Stimulated activated CD4-positive, alpha-beta T cell treated with anti-CD3 and anti-CD28 coated beads, Interleukin-4, amount 100 ng/mL, for 24 hours (primary cell): ENCODE results near the gene CCDC146.
"Not testable (repeated sequence)": the region's sequence is repeated elsewhere in the genome, so short reads cannot be mapped to it uniquely, and the experiment has no call there.

Experiments used
- DNase-seq: peaks from one replicate; pipeline ENCODE4 v3.0.0-alpha.2; 2020

CCDC146 gene

DNA sequence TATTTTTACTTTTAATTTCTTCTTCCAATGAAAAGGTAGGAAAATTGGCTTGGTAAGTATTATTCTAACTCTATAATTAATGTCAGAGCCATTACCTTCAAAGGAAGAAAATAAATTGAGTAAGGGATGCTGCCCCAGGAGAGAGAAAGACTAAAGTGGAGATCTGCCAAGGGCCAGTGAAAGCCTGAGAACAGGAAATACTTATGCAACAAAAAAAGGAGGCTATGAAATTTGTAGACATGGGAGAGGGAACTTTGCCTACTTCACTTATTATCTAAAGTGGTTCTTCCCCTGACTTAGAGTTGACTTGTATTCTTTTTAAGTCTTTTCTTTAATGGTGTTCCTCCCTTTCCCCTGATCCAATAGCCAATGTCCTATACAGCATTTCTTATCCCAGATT is 29.8 kb downstream of the CCDC146 start:
- DNase-seq = not testable (repeated sequence)

DNA sequence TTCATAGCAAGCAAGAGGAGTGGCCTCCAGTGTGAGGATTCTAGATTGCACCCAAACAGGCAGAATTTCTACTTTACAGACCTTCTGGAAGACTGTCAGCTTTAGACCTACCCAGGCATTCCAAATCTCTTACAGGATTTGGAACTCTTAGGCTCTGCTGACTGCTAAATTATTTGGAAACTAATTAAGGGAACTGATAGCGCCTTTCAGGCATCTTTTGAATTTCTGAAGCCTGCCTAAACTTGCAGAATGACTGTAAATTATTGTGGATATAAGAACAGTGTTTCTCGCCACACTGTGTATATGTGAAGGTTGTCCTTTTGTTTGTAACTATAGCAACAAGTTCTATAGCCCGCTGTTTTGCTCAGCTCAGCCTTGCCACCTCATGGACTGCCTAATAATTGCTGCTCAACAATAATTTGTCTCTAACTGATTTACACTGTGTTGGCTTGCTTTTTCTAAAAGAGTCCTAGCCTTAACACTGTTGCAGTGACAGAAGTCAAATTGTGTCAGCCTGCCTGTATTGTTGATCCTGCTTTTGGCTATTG is 32.6 kb downstream of the CCDC146 start:
- DNase-seq = not testable (repeated sequence)

DNA sequence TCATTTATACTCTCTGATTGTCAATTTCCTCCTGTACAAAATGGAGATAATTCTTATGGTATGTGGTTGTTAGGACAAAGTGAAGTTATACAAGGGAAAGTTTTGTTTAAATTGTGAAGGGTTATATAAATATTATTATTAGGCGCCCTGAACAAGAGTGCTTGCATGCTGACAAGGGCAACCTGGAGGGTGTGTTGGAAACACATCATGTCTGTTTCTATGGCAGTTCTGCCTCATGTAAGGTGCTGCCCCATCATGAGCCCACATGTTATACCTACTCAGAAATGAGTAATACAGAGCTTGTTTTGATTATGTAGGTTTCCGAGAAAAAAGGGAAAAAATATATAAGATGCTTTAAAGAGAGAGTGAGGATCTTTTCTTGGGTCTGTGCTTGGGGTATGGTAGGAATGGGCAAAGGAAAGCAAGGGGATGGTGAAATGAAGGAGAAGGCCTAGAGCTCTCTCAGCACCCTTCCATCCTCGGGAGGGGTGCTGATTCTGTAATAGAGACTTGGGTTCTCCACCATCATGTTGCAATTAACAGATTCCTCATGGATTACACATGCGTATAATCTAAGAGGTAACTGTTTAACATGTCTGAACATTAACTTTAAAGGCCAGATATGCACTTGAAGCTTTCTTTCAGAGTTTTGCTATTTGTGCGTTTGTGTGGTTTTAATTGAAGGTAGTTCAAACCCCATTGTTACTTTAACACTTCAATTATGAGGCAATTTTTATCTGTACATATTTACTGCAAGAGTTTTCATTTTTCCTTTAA is 33.4 kb downstream of the CCDC146 start:
- DNase-seq = peak; percentile 4

DNA sequence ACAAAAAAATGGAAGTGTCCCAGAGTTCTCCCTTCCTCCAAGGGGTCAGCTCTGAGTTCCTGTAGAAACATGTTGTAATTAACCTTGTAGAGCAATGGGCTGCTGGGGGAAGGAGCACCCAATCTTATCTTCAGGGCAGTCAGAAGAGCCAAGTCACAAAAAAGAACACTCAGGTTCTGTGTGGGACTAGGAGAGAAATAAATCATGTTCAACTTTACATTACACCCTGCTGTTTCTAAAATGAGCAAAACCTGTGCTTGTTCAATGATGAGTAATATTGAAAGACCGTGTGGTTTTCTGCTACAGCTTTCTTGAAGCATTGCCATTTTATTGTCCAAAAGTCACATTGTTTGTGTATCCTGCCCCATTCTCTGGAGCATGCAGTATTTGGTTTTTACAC is 34.6 kb downstream of the CCDC146 start:
- not testable (repeated sequence) for DNase-seq

DNA sequence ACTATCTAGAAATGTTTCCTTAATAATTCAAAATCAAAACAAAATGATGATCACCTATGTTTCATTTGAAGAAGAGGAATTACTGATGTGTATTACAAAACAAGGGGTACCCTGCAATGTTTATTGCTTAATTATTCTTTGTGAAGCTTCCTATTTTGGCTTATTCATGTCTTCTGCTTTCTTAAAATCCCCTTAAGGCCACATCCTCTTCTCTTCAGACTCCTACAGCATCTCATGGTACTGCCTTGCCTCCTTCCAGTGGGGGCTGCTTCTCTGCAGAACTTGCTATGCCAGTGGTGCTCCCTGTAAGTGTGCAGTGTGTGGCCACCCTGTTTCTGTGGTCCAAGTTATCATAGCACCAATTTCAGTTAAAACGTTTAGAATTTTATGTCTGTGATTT is 35.0 kb downstream of the CCDC146 start:
- DNase-seq = no peak

DNA sequence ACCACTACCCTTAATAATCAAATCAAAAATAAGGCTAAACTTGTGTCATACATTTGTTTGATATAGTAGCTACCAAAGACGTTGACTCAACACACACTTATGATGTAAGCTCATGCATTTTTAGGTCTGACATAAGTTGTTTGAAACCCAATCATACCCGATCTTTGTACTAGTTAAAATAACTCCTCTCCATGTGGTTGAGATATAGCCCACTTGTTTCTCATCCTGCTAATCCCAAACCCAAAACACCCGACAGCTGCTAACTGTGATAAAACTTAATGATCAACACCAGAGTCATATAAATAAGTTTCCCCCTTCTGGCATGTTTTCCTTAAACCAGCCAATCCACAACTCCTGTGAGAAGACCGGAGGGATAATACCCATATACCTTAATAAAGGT is 48.7 kb downstream of the CCDC146 start:
- not testable (repeated sequence) for DNase-seq

DNA sequence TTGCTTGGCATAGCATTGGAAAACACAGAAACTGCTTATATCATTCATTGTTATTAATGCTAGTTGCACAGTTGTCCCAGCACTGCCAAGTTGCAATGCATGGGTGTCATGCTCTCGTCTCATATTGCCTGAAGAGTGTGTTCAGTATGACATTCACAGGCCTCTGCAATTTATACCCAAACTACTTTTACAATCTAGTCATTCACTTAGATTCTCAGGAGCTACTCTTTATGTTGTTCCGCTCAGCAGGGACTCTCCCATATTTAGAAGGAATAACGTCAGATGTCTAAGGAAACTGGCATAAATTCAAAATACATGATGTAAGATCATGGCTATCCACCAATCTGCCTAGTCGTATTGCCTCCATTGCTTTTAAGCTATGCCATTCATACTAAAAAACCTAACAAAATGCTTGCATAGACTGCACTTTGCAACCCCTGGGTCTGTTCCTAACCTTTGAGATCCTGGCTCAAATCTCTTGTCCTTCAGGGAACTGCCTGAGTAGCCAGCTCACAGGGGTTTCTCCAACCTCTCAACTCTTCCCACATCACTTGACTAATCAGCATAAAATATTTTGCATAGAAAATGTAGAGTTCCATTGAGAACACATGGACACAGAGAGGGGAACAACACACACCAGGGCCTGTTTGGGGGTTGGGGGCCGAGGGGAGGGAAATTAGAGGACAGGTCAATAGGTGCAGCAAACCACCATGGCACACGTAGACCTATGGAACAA is 50.2 kb downstream of the CCDC146 start:
- DNase-seq = not testable (repeated sequence)

DNA sequence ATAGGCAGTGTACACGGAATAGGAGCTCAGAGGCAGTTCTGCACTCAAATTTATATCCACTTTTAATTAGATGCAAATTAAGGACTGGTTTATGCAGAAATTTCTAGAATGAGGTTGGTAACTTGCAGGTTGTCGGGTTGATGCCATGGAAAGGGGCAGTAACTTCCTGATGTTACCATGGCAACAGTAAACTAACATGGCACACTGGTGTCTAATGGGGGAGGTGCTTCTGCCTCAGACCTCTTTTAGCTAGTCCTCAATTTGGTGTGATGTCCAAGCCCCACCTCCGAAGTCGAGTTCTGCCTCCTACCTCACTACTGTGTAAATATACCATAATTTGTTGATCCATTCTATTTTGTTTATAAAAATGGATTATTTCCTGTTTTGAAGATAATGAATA is 52.0 kb downstream of the CCDC146 start:
- DNase-seq = not testable (repeated sequence)

DNA sequence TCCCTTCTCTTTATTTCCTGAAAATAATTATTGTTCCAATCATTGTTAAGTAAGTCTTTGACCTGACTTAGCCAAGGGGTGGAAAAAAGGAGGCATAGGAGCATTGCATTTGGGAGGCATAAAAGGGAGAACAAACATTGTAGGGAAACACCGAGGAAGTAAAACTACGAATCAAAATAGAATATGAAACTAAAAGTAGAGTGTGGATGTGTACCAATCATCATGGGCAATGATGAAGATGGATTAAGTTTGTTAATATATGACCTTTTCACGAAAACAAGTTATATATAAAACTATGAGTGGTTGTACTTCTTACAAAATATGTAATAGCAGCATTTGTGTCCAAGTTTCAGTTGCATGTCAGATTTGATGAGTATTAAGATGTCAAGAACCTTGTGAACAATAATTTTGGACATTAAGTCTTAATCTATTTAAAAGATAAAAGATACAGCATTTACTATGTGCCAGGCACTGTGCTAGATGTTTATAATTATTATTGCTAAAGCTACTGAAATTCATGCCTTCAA is 52.9 kb downstream of the CCDC146 start:
- not testable (repeated sequence) for DNase-seq

DNA sequence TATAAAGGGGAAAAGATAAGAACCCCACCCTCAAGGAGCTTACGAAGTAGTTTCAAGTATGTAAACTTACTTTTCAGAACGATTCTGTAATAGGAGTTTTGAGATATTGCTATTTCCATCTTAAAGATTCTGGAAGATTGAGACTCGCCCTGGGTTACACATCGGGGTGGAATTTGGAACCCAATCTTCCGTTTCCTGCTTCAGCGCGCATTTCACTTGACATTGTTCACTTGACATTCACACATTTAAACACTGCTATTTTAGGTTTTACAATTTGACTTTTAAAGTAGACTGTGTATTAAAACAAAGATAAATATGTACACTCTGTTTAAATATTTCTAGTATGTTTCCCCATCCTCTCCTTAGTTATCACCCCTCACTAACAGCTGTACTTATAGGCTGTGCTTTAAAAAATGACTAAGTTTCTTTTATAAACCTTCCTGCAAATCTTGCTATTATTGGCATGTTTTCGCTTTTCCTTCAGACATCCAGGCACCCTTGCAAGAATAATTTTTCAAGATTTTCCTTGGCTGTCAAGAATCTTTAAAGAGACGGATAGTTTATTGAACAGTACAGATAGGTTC is 55.0 kb downstream of the CCDC146 start:
- DNase-seq = not testable (repeated sequence)

DNA sequence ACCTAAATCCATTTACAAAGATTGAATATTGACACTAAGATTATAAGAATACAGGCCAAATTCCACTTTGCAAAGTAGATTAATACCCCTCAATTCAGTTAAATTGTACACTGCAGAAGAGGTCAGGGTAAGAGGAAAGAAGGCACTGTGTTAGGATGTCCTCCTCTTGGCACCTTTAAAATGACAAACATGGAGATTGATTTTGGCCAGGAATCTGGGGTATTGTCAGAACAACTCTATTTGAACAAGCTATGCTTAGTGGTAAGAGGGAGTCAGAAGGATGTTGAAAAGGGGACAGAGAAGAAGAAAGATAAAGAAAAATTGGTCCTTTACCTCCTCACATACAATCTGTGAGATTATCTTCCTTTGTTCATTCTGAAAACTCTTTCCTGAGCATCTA is 55.6 kb downstream of the CCDC146 start:
- DNase-seq = not testable (repeated sequence)

DNA sequence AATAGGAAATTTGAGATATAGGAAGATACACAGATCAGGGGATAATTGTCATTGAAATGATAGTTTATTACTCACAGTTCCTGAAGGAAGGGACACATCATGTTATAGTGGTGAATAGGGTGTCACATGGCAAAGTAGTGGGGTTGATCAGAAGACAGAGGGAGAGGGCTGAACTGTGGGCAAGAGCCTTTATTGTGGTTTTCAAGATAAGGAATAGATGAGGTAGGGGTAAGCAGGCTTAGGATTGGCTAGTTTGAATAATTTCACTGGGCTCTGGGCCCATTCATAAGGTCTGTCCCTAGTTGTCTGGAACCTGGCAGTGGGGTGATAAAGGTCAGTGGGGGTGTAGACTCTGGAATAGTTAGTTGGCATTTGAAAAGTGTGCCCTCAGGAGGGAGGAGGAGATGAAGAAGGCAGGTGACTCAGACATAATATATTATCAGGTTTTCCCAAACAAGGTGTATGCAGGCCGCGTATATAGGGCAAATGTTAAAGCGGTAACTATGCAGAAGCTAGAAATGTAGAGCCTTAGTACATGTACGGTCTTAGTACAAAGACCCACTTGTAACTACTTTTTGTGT is 58.7 kb downstream of the CCDC146 start:
- DNase-seq = no peak

DNA sequence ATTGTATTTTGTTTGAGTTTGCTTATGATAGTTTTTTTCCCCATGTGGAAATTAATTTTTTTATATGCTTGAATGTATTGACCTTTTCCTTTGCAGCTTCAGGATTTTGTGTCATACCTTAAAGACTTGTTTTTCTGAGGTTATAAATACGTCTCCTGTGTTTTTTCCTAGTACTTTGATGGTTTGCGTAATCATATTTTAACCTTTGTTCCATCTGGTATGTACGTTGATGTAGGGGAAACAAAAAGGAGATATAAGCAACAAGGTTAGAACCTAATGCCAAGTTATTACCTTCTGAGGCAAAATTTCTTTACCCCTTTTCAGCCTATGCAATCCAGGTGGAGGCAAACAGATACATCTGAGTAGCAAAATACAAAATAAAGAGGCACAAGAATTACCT is 59.3 kb downstream of the CCDC146 start:
- no peak for DNase-seq

DNA sequence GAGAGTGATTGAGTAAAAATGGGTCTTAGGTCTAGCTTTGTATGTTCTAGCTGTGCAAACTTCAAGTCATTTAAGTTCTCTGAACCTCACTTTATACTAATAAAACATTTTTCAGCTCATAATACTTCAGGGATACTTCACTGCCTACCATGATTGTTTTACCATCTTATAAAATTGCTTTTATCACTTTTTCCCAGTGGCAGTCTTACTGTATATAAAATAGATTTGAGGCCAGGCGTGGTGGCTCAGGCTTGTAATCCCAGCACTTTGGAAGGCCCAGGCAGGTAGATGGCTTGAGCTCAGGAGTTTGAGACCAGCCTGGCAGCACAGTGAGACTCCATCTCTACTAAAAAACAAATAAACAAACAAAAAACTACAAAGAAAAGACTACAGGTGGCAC is 59.8 kb downstream of the CCDC146 start:
- DNase-seq = no peak

DNA sequence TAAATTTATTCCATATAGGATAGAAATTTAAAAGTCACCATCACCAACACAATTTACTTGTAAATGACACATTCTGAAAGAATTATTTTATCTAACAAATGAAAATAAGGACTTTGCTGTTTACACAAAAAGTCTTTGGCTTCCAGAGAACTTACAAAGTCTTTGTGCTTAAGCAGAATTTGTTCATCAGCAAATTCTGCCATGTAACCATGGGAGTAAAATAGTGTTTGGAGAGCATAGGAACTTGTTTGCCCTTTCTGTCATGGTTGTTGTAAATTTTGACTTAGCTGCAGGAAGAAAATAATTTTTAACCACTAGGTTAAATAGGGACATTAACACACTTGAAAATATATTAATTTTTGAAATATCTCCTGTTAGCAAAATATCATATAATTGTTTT is 62.0 kb downstream of the CCDC146 start:
- DNase-seq = no peak

DNA sequence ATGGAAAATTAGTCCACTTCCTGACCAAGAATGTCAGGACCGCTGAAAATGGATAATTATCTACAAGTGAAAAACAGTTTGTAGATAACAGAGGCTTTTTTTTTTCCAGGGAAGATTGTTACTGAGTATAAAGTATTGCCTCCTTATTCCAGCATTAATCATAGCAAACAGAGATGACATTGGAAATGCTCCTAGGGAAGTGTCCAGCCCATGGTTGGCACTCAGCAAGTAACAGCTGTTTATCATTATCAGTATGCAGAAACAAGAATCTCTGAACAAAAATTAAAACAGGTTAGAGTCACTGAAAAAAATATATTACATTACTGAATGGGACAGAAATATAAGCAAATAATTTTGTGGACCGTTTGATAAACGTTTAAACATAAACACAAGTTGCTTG is 62.6 kb downstream of the CCDC146 start:
- no peak for DNase-seq

DNA sequence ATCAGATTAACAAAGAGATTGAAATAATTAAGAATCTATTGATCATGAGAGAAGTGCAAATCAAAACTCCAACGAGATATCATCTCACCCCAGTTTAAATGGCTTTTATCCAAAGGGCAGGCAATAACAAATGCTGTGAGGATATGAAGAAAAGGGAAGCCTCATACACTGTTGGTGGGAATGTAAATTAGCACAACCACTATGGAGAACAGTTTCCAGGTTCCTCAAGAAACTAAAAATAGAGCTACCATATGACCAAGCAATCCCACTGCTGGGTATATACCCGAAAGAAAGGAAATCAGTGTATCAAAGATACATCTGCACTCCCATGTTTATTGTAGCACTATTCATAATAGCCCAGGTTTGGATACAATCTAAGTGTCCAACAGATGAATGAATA is 63.5 kb downstream of the CCDC146 start:
- DNase-seq = no peak

DNA sequence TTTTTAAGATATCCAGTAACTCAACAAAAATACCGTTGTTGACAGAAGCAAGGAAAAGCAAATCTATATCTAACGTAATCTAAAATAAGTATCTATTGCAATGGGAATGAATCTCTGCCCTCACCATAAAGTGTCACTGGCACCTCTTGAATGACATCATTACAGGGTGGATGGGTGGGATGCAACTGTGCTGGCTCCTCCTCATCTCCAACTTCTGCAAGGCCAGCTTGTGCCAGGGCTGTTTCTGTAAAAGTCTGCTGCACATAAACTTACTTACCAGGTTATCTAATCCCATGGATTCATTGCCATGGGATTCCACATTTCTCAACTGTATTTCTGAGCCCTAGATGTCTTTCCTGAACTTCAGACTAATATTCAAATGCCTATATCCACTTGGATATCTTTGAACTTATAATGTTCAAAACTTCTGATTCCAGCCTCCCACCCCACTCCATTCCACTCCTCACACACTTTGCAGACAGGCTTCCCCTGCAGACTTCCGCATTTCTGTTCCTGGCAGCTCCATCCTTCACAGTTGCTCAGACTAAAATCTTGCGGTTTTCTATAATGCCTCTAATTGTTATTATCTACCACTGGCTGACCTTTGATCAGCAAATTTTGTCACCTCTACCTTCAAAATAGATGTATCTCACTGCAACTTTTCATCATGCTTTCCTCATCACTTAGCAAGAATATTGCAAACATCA is 66.5 kb downstream of the CCDC146 start:
- no peak for DNase-seq

DNA sequence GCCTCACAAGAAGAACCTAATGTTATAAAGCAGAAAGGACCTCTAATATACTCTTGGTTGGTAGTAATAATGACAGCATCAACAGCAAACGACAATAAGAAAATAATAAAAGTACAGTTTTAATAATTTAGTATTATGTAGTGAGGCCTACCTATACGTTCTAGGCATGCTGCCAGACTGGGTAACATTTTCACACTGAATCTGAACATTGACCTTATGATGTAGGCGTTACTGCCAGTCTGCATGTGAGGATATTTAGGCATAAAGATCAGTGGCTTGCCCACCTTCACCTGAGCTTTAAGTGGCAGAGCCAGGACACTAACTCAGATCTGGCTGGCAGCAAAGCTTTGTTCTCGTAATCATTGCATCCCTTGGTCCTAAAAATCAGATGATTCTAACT is 74.7 kb downstream of the CCDC146 start:
- no peak for DNase-seq

DNA sequence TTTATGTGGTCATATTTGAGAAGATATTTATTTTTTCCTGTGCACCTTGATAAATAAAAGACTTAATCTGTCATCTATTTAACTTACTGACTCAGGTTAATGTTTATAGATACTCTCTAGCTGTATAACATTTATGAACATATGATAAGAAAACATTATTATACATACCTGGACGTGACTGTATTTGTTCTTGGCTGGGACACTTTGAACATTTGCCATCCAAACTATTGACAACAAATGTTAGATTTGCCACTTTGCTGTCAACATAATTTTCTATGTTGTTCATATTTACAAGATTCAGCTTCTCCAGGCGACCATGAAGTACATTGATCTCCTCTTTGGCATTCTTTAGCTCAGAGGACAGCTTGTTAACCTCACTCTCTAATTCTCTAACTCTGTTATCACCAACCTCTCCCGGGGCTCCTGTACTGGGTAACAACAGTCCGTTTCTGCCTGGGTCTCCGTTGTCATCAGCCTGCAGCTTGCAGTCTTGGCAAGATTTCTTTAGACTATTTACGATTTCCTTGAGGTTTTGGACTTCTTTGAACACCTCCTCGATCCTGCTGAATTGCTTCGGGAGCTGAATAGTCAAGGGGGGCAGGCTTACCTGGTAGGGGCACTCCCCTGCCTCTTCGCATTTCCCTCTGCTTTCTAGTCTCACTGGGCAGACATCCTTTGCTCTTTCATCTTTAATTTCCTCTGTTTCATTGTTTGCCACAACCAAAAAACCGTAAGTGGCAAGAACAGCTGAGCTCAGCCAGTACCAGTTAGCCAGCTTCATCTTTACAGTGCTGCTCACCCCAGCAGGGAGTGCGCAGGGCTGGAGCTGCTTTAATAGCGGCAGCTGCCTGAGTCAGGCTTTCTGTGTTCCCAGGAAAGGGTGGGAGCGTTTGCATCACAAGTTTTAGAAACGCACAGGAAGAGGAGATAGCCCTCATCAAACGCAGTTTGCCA is 76.9 kb downstream of the CCDC146 start, which contains the start of gene FGL2:
Gene FGL2 (minus strand): TSS at position 807 of the 954 bp plus-strand sequence. CDS start 26 bp downstream, at position 781.
- DNase-seq = peak; percentile 32

DNA sequence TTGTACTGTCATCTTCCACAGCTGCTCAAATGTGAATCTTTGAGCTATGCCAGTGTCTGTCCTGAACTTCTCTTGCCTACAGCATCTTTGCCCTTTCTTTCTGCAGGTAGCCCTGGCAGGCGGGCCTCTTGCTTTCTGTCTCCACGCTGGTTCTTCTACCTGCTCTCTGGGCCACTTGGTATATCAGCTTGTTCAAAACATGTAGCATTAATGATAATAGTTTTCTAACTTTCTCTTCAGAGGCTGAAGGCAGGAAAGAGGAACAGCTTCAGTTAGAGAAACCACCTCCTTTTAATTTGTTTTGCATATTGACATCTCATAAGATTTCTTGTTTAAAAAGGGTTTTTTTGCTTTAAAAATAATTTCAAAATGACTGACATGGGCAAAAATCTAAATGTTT is 78.1 kb downstream of the CCDC146 start:
- DNase-seq = no peak
